Measurements from ENCODE around the gene EPG5.

DNA sequence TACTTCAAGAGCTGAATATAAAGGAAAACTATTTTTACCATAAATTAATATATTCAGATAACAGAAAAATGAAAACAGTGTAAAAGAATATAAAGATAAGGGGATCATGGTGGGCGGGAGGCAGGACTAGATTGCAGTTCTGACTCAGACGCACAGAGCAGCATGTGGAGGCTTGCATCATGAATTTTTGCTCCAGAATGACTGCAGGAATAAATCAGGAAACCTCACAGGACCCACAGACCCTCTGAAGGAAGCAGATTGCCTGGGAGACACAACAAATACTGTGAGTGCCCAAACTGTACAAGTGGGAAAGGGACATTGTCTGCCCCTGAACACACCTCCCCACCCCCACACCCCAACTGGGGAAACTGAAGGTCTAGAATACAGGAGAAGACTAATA is 160.9 kb downstream of the EPG5 start:
- TF ChIP-seq, protein P1, sequence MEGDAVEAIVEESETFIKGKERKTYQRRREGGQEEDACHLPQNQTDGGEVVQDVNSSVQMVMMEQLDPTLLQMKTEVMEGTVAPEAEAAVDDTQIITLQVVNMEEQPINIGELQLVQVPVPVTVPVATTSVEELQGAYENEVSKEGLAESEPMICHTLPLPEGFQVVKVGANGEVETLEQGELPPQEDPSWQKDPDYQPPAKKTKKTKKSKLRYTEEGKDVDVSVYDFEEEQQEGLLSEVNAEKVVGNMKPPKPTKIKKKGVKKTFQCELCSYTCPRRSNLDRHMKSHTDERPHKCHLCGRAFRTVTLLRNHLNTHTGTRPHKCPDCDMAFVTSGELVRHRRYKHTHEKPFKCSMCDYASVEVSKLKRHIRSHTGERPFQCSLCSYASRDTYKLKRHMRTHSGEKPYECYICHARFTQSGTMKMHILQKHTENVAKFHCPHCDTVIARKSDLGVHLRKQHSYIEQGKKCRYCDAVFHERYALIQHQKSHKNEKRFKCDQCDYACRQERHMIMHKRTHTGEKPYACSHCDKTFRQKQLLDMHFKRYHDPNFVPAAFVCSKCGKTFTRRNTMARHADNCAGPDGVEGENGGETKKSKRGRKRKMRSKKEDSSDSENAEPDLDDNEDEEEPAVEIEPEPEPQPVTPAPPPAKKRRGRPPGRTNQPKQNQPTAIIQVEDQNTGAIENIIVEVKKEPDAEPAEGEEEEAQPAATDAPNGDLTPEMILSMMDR (IDR thresholded peaks at IDR 0.05) = no peak
- no peak for TF ChIP-seq POLR2A (IDR thresholded peaks at IDR 0.05)
